Fibroblast of lung (primary cell): Measurements from ENCODE around the gene CALML4. TPM values are rescaled to one million over a fixed set of nuclear protein-coding genes. Genes with fewer than 3 reads are reported as not detected.
A peak's percentile ranks its signal among the peaks of the same experiment; 100 is the strongest.
"Not testable (repeated sequence)": the region's sequence is repeated elsewhere in the genome, so short reads cannot be mapped to it uniquely, and the experiment has no call there.

Source experiments
- DNase-seq, 2 donors: peaks; one replicate each; pipeline versions ENCODE4 v3.0.0 to v3.0.0-alpha.2; 2010; ENCODE audit warnings: low read depth in 2 of 2
- H2AFZ ChIP-seq: 2 replicates; pipeline ENCODE4 v1.5.1; 2012; ENCODE audit warnings: low read length, control low read depth, inconsistent platforms
- H3K27ac ChIP-seq: 2 replicates; pipeline ENCODE4 v1.5.1; 2011; ENCODE audit warnings: low read length, control low read depth; ENCODE audit not compliant: insufficient read depth
- H3K27me3 ChIP-seq: 2 replicates; pipeline ENCODE4 v1.5.1; 2011; ENCODE audit warnings: mild to moderate bottlenecking, low read length; ENCODE audit not compliant: control insufficient read depth, insufficient read depth
- H3K36me3 ChIP-seq: 2 replicates; pipeline ENCODE4 v1.5.1; 2011; ENCODE audit warnings: low read length; ENCODE audit not compliant: control insufficient read depth, insufficient read depth
- H3K4me1 ChIP-seq: 2 replicates; pipeline ENCODE4 v1.5.1; 2011; ENCODE audit warnings: low read length; ENCODE audit not compliant: control insufficient read depth, insufficient read depth; ENCODE audit errors: extremely low read depth
- H3K4me2 ChIP-seq: 2 replicates; pipeline ENCODE4 v1.5.1; 2011; ENCODE audit warnings: low read length, control low read depth; ENCODE audit not compliant: insufficient read depth; ENCODE audit errors: extremely low read depth
- H3K4me3 ChIP-seq, 4 experiments: fragments of 200-600 bp in 1 of 4; sonication (generic) in 1 of 4; replicated peaks in 1 of 4; 2 replicates each; pipeline ENCODE4 v1.5.1; 2011 to 2016; ENCODE audit warnings: low read length in 4 of 4, low read depth in 3 of 4, mild to moderate bottlenecking in 3 of 4, control low read depth in 2 of 4, inconsistent platforms in 1 of 4, mixed read lengths in 1 of 4; ENCODE audit not compliant: insufficient read depth in 1 of 4; ENCODE audit errors: control extremely low read depth in 1 of 4
- H3K79me2 ChIP-seq: 2 replicates; pipeline ENCODE4 v1.5.1; 2012; ENCODE audit warnings: mild to moderate bottlenecking, low read length, inconsistent platforms; ENCODE audit not compliant: control insufficient read depth, insufficient read depth
- H3K9ac ChIP-seq: 2 replicates; pipeline ENCODE4 v1.5.1; 2011; ENCODE audit warnings: mild to moderate bottlenecking, low read length, control low read depth; ENCODE audit not compliant: insufficient read depth
- H3K9me3 ChIP-seq: 2 replicates; pipeline ENCODE4 v1.5.1; 2012; ENCODE audit warnings: low read depth, low read length; ENCODE audit not compliant: control insufficient read depth, insufficient read depth
- H4K20me1 ChIP-seq: 2 replicates; pipeline ENCODE4 v1.5.1; 2011; ENCODE audit warnings: low read length; ENCODE audit not compliant: control insufficient read depth, insufficient read depth; ENCODE audit errors: extremely low read depth
- CTCF ChIP-seq, 2 donors: IDR thresholded peaks in 1 of 2; conservative IDR thresholded peaks in 1 of 2; 1 replicate in 1 of 2; 2 replicates in 1 of 2; pipeline ENCODE4 v1.5.1; 2011 to 2012; ENCODE audit warnings: low read length in 2 of 2, control low read depth in 1 of 2, inconsistent platforms in 1 of 2, low read depth in 1 of 2, mild to moderate bottlenecking in 1 of 2
- EZH2 ChIP-seq: IDR thresholded peaks from 2 replicates; pipeline ENCODE4 v1.5.1; 2012; ENCODE audit warnings: low read length, control low read depth, mild to moderate bottlenecking; ENCODE audit errors: missing control alignments
- polyA plus RNA-seq, 2 donors: library from polyadenylated mRNA; depleted of rRNA in 1 of 2; stranded (reverse) in 1 of 2; unstranded in 1 of 2; fragments of >200 nt; gene quantifications; 2 replicates each; pipeline ENCODE4 v1.2.1, GENCODE V29; 2011 to 2012; ENCODE audit warnings: missing spikeins in 1 of 2
- total RNA-seq: library from RNA; depleted of rRNA; stranded (reverse); fragments of >200 nt; gene quantifications from 2 replicates; pipeline ENCODE4 v1.2.1, GENCODE V29; 2014

CALML4 gene
- total and polyA plus RNA-seq, 2 donors (not counting 1 experiment from before 2014, with no cell fraction given): 1.8 to 2.0 TPM

- Histone ChIP-seq H3K79me2 (no peaks in the 10 kb centered on the region), H3K36me3 (no peaks in the 10 kb centered on the region), H3K27ac (no peak overlapping the region), H3K4me3 (no peak overlapping the region), H3K9me3 (no peaks in the 10 kb centered on the region), H3K4me2 (no peak overlapping the region), H4K20me1 (no peaks in the 10 kb centered on the region), H3K9ac (no peak overlapping the region), H3K4me1 (peaks cover 3% of the 10 kb centered on the region), H3K27me3 (no peaks in the 10 kb centered on the region), H2AFZ (no peak overlapping the region)
- TF ChIP-seq EZH2: no peak
- no peak for TF ChIP-seq CTCF (conservative IDR thresholded peaks at IDR 0.05 in 1 of 2, IDR thresholded peaks at IDR 0.05 in 1 of 2; ENCODE audit: low read depth in 1 of 2, low read length in 2 of 2)
- DNase-seq: no peak
Measured at GRCh38 chr15:68235022-68235421, 29.9 kb upstream of the CALML4 start.

GRCh38 chr15:68234520-68234919 is 29.4 kb upstream of the CALML4 start:
- H3K27me3 ChIP-seq, H3K4me1 ChIP-seq, DNase-seq, H3K9me3 ChIP-seq, H3K36me3 ChIP-seq, H3K4me2 ChIP-seq, H3K4me3 ChIP-seq, H3K27ac ChIP-seq, H3K79me2 ChIP-seq, H2AFZ ChIP-seq, H4K20me1 ChIP-seq, H3K9ac ChIP-seq: not testable (repeated sequence)

- Histone ChIP-seq H4K20me1 (no peaks in the 10 kb centered on the region), H3K4me1 (peaks cover 3% of the 10 kb centered on the region), H3K36me3 (no peaks in the 10 kb centered on the region), H3K27me3 (no peaks in the 10 kb centered on the region), H3K4me2 (no peak overlapping the region), H2AFZ (no peak overlapping the region), H3K9me3 (no peaks in the 10 kb centered on the region), H3K4me3 (no peak overlapping the region), H3K79me2 (peaks cover 1% of the 10 kb centered on the region), H3K9ac (no peak overlapping the region), H3K27ac (no peak overlapping the region)
- TF ChIP-seq EZH2: no peak
- TF ChIP-seq CTCF (conservative IDR thresholded peaks at IDR 0.05 in 1 of 2, IDR thresholded peaks at IDR 0.05 in 1 of 2; ENCODE audit: low read depth in 1 of 2, low read length in 2 of 2): no peak
- DNase-seq: peak; percentile 2 to 30
Measured at GRCh38 chr15:68234060-68234459, 28.9 kb upstream of the CALML4 start.
